GM19043 (cell line): ENCODE measurements around the gene ARSG.

Experiments
- ATAC-seq: cut with Tn5 transposase; IDR thresholded peaks from one replicate; pipeline ENCODE4 v1.9.1; 2021; ENCODE audit warnings: low read depth; ENCODE audit not compliant: unreplicated experiment

The ARSG gene

DNA sequence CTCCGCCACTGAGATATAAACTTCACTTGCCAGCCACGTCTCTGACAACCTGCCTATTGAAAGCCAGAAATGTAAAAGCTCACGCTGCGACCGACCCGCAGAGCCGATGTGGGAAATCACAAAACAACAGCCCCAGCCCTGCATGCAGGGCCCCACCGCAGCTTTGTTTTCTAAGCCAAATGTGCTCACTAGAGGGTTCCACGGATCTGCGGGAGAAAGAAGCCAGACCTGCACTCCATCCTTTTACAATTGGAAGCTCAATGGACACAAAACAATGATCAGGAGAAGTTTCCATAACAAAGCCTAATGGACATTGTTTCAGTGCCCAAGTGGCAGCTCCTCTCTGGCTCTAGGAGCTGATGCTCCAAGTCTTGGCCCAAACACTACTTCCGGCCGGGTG, 132.9 kb downstream of the ARSG start:
- no peak for ATAC-seq

DNA sequence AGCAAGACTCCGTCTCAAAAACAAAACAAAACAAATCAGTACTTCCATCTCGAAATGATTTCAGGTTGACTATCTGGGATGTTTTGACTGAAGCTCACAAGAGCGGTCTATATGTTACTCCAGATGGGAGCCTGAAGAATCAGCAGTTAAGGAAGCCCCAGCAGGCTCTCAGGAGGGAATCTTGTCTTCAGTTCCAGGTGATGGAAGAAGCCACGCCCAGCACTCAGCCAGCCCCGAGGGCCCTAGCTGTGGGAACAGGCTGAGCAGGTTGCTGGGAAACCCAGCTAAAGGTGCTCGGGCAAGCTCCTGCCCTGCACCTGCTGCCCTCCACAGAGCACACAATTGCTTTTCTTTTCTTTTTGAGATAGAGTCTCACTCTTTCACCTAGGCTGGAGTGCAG, 133.6 kb downstream of the ARSG start:
- no peak for ATAC-seq

DNA sequence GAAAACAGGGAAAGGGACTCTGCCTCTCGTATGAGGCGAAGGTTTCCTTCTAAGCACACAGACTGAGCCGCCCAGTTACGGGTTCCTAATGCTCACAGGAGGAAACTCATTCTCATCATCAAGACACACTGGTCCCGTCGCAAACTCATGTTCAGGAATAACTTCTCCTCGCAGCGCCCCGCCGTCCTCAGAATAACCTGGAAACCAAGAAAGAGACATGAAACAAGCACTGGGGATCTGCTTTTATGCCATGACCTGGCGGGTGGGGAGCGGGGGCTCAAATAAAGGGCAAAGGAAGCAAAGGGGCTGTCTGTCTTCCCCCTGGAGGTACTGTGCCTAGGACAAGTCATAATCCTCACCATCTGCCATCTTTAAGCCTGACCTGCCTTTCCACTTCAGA, 134.7 kb downstream of the ARSG start:
- no peak for ATAC-seq

DNA sequence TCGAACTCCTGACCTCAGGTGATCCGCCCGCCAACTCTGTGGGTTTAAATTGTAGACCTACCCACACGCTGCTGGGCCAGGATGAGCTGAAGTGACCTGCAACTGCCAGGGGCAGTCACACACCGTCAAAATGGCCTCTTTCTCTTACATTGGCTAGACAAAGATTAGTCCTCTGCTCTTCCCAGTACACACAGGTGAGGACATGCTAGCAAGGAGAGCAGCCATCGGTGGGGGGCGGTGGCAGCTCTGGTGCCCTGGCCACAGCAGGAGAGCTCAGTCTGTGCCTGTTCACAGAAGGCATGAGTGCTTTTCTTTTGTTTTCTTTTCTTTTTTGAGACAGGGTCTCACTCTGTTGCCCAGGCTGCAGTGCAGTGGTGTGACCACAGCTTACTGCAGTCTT, 136.3 kb downstream of the ARSG start:
- no peak for ATAC-seq

DNA sequence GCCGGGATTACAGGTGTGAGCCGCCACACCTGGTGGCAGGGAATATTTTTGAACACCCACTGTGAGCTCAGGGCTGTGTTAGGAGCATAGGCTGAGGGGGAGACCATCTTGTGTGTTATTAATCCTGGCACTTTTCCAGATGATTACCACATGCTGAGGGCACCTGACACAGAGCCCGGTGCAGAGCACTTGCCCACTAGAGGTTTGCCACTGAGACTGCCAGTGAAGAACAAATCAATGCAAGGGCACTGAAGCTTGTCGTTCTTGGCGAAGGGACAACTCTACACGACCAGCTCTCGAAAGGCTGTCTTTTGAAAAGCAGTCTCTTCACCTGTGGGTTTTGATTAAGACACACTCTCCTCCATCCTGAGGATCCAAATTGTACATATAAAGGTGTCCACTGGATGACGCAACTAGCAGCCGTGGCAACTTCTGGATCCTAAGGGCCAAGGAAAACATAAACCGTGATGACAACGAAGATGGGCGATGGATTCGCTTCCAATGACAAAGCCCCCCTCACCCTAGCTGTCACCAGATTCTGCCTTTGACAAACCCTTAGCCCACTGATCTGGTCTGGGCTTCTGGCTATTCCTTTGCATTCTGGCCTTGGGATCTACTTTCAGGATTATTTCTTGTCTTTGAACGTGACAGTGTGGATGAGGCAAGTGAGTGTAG, 137.3 kb downstream of the ARSG start:
- ATAC-seq, result no peak

DNA sequence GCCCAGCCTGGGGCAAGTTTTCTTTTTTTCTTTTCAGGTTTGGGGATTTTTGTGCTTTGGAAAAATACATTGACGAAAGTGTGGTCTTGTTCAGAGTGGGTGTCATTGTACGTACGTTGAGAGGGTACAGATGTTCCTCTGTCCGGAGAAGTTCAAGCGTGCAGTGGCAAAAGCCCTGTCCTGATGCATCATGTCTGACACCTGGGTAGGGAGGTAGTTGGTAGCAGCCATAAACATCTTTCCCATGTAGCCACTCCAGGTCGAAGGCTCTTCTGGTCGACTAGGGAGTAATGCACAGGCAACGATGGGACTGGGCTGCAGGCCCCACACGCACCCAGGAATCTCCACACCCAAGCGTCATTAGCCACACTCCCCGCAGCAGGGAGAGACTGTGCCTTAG, 138.6 kb downstream of the ARSG start:
- no peak for ATAC-seq

DNA sequence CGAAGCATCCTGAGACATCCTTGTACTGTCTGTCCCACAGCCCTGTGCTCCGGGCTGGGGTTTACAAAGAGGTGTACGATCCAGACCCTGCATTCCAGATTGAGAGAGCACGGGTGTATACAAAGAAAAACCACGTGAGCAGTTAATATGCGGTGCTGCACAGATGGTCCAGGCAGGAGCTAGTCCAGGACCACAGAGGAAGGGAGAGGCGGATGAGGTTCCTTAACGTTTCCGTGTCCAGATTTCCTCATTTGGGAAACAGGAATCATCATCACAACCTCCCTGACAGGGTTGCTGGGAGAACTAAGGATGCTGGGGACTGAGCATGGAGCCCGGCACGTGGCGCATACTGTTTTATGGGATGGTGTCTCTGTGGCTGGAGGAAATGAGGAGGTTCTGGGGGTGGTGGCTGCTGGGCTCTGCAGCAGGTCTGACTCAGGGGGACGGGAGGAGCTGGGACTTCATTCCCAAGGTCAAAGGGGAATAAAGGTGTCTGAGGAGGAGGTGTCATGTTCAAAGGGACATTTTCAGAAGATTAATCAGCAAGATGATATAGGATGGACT, 139.8 kb downstream of the ARSG start:
- ATAC-seq, result no peak

DNA sequence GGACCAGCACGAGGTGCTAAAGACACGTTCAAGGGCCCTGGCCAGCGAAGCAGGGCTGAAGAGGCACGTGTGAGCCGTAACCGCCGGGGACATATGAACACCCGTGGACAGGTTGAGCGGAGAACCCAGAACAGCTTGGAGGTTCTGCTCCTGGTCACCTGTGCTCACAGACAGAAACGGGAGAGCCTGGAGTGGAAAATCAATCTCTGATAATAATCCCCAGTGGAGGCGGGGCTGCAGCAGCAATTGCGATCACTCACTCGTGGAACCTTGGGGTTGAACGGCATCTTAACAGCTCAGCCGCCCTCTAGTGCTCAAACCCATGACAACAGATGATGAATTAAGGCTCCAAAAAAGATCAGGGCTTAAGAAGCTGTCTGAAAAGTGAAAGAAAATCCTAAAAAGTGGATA, 140.4 kb downstream of the ARSG start:
- no peak for ATAC-seq

DNA sequence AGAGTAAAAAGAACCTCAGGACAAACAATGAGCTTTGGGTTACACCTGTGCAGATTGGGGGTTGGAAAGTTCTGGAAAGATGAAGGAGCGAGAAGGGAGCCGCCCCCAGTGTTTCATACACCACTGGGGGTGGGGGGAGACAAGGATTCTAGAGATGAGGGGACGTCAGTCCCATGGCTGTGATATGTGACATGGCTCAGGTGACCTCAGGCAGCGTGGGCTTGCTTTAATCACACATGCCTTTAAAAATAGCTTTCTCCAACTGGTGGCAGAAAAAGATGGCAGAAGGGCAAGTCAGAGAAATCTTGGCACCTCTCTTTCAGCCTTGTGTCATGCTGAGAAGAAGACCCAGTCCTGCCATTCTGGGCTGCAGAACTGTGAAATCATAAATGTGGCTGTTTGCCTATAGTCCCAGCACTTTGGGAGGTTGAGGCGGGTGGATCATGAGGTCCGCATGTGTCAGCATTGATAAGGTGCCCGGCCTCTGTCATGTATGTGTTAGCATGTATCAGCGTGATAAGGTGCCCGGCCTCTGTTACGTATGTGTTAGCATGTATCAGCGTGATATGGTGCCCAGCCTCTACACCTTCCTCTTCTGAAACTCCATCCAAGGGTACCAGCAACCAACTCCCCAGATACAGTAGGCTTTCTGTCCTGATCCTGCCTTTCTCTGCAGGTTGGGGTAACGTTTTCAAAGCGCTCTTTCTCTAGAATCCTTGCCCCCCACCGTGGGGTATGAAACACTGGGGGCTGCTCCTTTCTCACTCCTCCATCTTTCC, 141.0 kb downstream of the ARSG start:
- ATAC-seq, result no peak

DNA sequence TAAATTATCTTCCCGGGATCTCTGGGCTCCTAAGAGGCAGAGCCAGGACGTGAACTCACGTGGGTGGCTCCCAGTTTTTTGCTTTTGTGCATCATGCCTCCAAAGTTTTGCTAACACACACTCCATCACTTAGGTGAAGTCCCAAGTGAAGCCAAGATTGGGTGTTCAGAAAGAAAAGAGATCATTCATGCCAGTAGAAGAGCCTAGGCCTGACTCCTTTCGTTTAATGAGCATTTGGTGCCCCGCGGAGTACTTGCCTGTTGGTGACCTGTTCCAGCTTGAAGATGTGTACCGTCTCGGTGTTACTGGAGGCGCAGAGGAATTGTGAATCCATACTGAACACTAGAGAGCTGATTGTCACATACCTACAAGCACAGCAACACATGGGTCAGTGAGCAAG, 141.9 kb downstream of the ARSG start:
- ATAC-seq, result no peak

DNA sequence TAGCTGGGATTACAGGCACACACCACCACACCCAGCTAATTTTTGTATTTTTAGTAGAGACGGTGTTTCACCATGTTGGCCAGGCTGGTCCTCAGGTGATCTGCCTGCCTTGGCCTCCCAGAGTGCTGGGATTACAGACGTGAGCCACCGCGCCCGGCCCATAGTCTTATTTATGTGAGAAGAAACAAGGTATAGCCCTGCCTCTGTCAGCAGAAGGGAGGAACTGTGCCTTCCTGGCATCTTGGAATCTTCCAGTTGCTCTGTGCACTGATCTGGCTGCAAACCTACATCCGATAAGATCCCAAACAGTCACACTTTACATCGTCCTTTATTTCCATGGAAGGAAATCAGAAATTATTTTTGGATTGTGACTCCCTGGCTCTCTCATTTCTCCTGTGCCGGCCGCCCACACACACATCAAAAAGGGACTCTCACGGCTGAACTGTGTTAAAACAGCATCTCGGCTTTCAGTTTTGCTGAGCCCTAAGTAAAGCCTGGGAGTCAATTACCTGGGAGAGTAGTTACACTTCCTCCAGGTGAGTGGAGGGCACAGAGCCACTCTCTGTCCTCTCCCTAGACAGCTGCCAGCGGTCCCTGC, 142.7 kb downstream of the ARSG start:
- ATAC-seq, result no peak

DNA sequence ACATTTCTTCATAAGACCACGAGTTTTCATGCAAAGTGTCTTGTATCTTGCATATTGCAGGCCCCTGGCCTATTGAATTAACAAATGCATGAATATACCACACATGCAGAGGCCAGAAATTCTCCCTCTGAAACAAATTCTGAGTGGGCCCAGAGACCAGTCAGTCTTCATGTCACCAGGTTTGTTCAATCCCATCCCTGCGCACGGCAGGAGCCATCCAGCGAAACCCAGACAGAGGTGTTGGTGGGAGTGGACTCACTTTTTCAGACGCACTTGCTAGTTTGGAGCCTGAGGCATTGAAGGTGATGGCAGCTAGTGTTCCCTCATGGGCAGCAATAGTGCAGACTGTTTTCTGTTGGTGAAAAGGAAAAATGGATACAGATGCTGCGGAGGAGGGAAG, 144.1 kb downstream of the ARSG start:
- ATAC-seq, result no peak

DNA sequence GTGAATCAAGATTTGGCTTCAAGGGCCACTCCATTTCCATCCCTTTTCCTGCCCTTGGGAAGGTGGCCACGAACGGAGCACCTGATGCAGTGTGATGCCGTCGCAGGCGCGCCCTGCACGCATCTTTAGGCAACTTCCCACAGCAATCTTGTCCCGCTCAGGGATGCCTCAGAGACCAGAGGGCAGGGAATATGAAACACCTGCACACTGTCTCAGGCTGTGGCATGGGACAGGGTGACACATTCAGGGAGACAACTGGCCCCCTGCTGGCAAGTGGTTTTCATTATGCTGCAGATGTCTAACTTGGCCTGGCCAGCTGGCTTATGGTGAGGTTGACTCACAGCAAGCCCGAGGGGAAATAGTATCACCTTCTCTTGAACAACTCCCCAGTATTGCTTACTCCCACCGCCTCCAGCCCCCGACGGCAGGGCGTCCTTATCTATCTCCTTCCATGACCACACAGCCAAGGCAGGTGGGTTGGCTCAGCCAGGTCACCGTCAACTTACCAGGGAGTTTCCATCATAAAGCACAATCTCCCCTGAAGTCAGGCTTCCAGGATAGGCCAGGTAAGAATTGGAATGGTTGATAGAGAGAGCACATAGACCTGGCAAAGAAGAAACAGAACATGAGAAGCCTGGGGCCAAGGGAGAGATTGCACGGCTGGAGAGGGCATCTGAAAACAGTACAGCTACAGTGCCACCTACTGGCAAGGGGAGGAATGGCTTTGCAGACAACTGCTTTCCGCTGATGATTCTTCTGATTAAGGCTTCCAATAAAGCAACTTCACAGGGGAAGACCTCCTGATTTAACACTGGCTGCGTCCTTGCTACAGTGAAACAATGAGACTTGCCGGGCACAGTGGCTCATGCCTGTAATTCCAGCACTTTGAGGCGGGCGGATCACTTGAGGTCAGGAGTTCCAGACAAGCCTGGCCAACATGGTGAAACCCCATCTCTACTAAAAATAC, 144.9 kb downstream of the ARSG start:
- no peak for ATAC-seq

DNA sequence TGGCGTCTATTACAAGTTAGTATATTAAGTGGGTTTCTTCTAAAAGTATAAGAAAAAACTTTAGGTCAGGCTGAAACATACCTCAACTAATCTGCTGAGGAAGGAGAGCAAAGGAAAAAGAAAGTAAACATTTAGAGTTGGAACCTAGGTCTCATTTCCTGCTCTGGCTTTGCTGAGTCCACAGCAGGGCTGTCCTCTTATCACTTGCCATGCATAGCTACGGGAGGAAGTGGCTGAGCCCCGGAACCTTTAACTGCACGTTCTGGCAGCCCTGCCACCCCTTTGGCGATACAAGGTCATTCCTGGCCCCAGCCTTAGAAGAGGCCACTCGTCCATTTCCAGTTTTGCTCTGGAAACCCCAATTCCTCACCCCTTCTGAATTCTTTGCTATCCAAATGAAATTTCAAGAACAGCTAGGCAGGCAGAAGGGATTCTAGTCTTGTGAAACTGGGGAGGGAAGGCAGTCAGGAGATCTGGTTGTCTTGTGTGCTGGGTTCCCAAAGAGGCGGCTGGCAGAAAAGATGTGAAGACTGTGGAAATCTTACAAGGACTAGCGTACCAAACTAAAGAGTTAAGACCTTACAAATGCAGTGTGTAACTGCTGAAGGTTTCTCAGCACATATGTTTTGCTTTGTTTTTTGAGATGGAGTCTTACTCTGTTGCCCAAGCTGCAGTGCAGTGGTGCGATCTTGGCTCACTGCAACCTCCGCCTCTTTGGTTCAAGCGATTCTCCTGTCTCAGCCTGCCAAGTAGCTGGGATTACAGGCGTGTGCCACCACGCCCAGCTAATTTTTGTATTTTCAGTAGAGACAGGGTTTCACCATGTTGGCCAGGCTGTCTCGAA, 146.9 kb downstream of the ARSG start:
- peak; percentile 82 for ATAC-seq

DNA sequence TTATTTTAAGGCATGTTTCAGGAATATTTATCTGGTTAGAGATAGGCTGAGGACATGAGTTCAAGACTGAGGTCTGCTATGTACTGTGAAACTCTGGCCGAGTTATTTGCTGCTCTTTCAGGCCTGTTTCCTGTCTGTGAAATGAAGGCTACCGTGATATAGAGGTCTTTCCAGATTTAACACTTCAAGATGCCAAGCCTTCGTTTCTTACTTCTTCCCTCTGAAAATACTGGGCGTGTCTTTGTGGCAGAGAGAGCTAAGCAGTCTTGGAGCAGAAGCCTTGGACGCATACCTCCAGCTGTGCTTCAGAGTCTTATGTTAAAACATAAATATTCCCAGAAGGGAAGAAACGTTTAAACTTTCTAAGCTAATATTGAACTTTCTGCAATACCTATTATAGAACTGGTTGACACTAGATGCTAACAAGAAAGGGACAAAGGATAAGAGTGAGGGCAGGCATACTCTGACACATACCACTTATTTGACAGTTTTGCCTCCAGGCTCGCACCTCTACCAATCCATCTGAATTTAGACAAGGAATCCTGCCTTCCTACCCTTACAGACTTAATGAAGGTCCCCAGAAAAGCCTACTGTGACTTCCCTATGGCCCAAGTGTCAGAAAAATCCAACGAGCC, 148.5 kb downstream of the ARSG start:
- ATAC-seq, result no peak

DNA sequence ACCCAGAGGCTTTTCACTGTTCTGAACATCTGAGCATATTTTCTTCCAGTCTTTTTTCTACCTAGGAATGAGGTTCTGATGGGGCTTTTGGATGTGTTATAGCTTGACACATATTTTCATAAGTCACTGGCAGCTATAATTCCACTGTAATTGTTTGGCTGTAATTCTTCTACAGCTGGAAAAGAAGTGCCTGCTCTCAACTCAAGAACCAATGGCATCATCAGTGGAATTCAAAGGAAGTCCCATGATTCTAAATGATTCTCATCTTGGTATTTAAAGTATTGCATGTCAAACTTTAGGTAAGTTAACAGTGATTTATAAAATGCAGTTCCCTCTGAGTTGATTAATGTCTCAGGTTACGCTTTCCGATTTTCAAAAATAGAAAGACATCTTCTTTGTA, 149.2 kb downstream of the ARSG start:
- ATAC-seq, result no peak

DNA sequence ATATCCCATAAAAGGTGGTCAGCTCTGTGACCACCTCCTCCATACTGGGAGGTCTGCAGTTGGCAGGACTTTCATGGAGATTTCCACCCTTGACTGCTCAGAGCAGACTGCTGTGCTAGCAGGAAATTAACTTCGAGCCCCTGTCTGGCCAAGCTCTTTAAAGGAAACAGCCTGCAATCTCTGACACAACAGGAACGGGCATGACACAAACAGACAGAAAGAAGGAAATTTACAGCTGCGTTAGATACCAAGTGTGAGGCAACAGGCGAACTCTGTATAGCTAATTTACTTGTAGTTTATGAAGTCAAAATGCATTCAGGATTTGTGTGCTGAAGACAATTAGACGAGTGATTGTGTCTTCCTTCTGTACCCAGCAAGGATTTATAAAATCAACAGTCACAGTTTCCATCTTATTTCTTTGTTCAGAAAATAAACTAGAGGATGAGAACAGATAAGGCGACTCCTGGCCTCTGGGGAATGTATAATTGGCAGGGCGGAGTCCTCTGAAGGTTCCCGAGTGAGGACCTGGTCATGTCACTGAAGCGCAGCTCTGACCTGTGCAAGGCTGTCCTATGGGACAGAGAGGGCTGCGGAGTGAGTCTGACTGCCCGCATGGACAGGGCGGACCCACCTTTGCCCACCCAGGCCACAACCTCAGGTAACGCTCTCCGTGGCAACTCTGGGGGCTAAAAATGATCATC, 149.9 kb downstream of the ARSG start:
- no peak for ATAC-seq

DNA sequence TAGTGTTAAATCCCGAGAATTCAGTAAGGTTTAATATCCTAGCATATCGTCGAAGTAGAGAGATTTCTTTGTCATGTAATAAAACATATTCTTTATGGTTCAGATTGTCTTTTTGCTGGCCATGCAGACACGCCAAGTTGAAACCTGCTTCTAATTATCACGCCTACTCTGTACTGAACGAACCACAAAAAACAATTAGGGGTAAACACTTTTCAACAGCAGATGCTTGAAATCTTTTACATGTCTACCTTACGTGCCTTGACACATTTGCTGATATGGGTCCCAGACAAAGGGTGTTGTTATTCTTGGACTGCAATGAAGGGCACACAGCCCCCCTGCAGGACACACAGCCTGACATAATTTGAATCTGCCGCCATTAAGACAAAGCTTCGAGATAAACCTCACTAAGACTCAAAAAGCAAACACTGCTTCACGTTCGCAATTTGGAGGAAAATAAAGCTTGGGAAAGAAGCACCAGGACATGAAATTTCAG, 152.7 kb downstream of the ARSG start:
- no peak for ATAC-seq
